ENCODE results near the gene CAMTA1. TPM values are rescaled to one million over a fixed set of nuclear protein-coding genes. Genes with fewer than 3 reads are reported as not detected.
A peak's percentile ranks its signal among the peaks of the same experiment; 100 is the strongest.
"Not testable (repeated sequence)": the region's sequence is repeated elsewhere in the genome, so short reads cannot be mapped to it uniquely, and the experiment has no call there.

Gene CAMTA1
- total RNA-seq, 1 donor from 2014 or later: 69.9 TPM

DNA sequence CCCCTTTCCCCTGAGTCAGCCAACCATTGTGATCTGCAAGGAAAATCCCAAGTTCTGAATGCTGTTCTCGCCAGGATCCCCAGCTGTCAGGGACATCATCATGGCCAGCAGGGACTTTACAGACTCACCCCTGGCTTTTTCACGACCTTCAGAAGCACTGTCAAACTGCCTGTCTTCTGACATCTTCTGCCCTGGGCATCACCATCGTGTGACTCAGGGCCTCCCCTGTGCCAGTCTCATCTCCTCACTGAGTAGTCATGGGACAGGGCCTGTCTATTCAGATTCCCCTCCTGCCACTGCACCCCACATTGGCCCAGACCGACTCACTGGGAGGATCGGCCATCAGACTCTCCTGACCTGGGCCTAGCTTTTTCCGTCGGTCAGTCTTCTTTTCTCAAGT, 913.4 kb downstream of the CAMTA1 start:
- Mint-ChIP-seq H3K9me3 (peaks cover 5% of the 10 kb centered on the region), H3K36me3 (ENCODE audit: low read depth) (no peaks in the 10 kb centered on the region), H3K4me3 (no peak overlapping the region), H3K27ac (no peak overlapping the region), H3K4me1 (no peaks in the 10 kb centered on the region), H3K27me3 (peaks cover 48% of the 10 kb centered on the region)
- intact Hi-C loops (cut with micrococcal nuclease): no loop called here
- DNase-seq: no peak

DNA sequence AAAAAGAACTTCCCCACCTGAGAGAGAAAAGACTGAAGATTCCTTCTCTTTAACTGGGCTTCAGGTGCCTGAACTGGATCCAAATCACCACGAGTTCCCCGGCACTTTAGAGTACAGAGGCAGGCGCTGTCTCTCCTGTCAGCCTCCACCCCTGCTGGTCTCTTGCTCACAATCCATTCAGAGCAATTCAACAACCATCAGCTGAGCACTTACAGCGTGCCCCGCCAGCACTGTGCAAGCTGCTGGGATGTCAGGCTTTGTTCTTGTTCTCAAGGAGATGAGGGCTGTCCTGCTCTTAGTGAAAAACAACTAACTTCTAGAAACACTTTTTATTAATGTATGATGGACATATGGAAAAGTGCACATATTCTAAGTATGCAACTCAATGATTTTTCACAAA, 917.1 kb downstream of the CAMTA1 start:
- intact Hi-C loops (cut with micrococcal nuclease): loop anchor here (5.0 kb wide), 1 partner anchor 35 kb away; no protein-coding TSS in a partner anchor
- H3K36me3 Mint-ChIP-seq (ENCODE audit: low read depth): no peaks in the 10 kb centered on the region
- DNase-seq: no peak
- no peak overlapping the region for H3K27ac Mint-ChIP-seq
- H3K4me3 Mint-ChIP-seq: no peak overlapping the region
- peaks cover 65% of the 10 kb centered on the region for H3K27me3 Mint-ChIP-seq
- peaks cover 4% of the 10 kb centered on the region for H3K4me1 Mint-ChIP-seq
- H3K9me3 Mint-ChIP-seq: no peaks in the 10 kb centered on the region

DNA sequence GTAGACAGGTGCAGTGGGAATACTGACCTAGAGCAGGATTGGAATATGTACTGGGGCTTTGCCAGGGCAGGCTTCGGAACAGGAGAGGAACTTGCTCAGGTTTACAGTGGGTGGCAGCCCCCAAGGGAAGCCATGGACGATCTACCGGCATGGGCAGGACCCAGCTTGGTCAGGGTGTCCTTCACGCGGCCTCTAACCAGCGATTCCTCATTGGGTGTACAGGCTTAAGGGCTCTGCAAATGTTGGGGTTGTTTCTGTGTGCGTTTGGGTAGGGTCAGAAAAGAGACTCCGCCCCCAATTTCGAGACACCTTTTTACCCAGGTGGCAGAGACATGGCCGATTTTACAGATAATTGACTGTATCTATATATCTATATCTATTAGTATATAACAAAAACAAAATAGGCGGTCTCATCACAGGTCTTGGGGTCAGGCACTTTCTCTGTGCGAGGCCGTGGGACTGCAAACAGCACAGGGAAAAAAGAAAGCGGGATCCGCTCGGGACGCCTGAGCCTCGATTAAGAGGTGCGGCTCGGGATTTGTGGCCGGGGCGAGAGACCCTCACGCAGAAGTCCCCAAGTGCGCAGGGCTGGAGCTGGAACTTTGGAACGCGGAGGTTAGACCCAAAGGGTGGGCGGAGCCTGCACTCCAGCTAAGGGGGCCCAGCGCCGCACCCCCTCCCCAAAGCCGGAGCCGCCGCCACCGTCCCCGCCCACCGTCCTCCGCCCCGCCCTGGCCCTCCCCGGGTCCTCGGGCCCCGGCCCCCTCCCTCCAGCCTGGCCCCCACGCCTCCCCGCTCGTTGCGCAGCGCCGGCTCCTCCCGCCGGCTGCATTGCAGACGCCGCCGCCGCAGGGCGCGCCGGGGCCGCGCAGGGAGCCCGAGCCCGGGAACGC, 918.3 kb downstream of the CAMTA1 start:
- H3K36me3 Mint-ChIP-seq (ENCODE audit: low read depth): no peaks in the 10 kb centered on the region
- intact Hi-C loops (cut with micrococcal nuclease): loop anchor here (5.0 kb wide), 1 partner anchor 36 kb away; no protein-coding TSS in a partner anchor
- peaks cover 4% of the 10 kb centered on the region for H3K4me1 Mint-ChIP-seq
- H3K27me3 Mint-ChIP-seq: peaks cover 70% of the 10 kb centered on the region
- DNase-seq: peak; percentile 63
- no peak overlapping the region for H3K27ac Mint-ChIP-seq
- H3K4me3 Mint-ChIP-seq: peak overlapping the region; percentile 54
- no peaks in the 10 kb centered on the region for H3K9me3 Mint-ChIP-seq

- H3K27ac Mint-ChIP-seq: no peak overlapping the region
Observed at GRCh38 chr1:7704214-7705047, 919.2 kb downstream of the CAMTA1 start.

GRCh38 chr1:7705048-7705907, 920.0 kb downstream of the CAMTA1 start:
- Mint-ChIP-seq H3K27ac (peak overlapping the region; percentile 62), H3K9me3 (no peaks in the 10 kb centered on the region), H3K4me1 (peaks cover 4% of the 10 kb centered on the region), H3K36me3 (ENCODE audit: low read depth) (no peaks in the 10 kb centered on the region), H3K4me3 (peak overlapping the region; percentile 81), H3K27me3 (peaks cover 68% of the 10 kb centered on the region)
- intact Hi-C loops (cut with micrococcal nuclease): no loop called here
- peak; percentile 71 for DNase-seq

More at GRCh38 chr1:7704214-7705047, 919.2 kb downstream of the CAMTA1 start:
- H3K27me3 Mint-ChIP-seq: peaks cover 70% of the 10 kb centered on the region
- H3K4me1 Mint-ChIP-seq: peaks cover 4% of the 10 kb centered on the region
- intact Hi-C loops (cut with micrococcal nuclease): loop anchor here (5.0 kb wide), 1 partner anchor 37 kb away; no protein-coding TSS in a partner anchor
- DNase-seq: peak; percentile 98
- no peaks in the 10 kb centered on the region for H3K9me3 Mint-ChIP-seq
- H3K4me3 Mint-ChIP-seq: peak overlapping the region; percentile 61
- no peaks in the 10 kb centered on the region for H3K36me3 Mint-ChIP-seq (ENCODE audit: low read depth)

GRCh38 chr1:7705908-7706216, 920.6 kb downstream of the CAMTA1 start:
- no peak for DNase-seq
- H3K4me3 Mint-ChIP-seq: peak overlapping the region; percentile 68
- intact Hi-C loops (cut with micrococcal nuclease): no loop called here
- H3K27ac Mint-ChIP-seq: no peak overlapping the region
- no peaks in the 10 kb centered on the region for H3K36me3 Mint-ChIP-seq (ENCODE audit: low read depth)
- H3K4me1 Mint-ChIP-seq: peaks cover 4% of the 10 kb centered on the region
- peaks cover 65% of the 10 kb centered on the region for H3K27me3 Mint-ChIP-seq
- H3K9me3 Mint-ChIP-seq: no peaks in the 10 kb centered on the region

- Mint-ChIP-seq H3K4me1 (peaks cover 4% of the 10 kb centered on the region), H3K9me3 (no peaks in the 10 kb centered on the region), H3K4me3 (no peak overlapping the region), H3K27ac (no peak overlapping the region), H3K27me3 (peaks cover 55% of the 10 kb centered on the region), H3K36me3 (ENCODE audit: low read depth) (no peaks in the 10 kb centered on the region)
- DNase-seq: no peak
- intact Hi-C loops (cut with micrococcal nuclease): no loop called here
Observed at GRCh38 chr1:7707527-7707926, 922.3 kb downstream of the CAMTA1 start.

GRCh38 chr1:7708065-7708464, 922.8 kb downstream of the CAMTA1 start:
- intact Hi-C loops (cut with micrococcal nuclease); H3K4me1 Mint-ChIP-seq; DNase-seq; H3K27ac Mint-ChIP-seq; H3K36me3 Mint-ChIP-seq (ENCODE audit: low read depth); H3K4me3 Mint-ChIP-seq; H3K9me3 Mint-ChIP-seq: not testable (repeated sequence)
- H3K27me3 Mint-ChIP-seq: peaks cover 55% of the 10 kb centered on the region

DNA sequence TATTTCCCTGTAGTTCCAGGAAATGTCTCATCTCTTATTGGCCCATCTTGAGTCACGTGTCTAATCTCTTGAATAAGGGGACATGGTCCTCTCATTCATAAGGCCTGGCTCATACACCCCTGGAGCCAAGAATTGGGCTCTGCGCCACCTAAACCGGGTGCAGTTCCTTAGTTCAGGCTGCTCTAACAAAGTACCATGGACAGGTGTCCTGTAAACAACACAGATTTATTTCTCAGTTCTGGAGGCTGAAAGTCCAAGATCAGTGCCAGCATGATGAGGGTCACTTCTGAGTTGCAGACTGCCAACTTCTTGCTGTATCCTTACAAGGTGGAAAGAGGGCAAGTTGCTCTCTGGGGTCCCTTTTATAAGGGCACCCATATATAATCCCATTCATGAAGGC, 925.6 kb downstream of the CAMTA1 start:
- Mint-ChIP-seq H3K27me3 (peaks cover 42% of the 10 kb centered on the region), H3K36me3 (ENCODE audit: low read depth) (no peaks in the 10 kb centered on the region), H3K27ac (no peak overlapping the region), H3K4me1 (peaks cover under 1% of the 10 kb centered on the region), H3K9me3 (no peaks in the 10 kb centered on the region), H3K4me3 (no peak overlapping the region)
- intact Hi-C loops (cut with micrococcal nuclease): no loop called here
- DNase-seq: no peak

DNA sequence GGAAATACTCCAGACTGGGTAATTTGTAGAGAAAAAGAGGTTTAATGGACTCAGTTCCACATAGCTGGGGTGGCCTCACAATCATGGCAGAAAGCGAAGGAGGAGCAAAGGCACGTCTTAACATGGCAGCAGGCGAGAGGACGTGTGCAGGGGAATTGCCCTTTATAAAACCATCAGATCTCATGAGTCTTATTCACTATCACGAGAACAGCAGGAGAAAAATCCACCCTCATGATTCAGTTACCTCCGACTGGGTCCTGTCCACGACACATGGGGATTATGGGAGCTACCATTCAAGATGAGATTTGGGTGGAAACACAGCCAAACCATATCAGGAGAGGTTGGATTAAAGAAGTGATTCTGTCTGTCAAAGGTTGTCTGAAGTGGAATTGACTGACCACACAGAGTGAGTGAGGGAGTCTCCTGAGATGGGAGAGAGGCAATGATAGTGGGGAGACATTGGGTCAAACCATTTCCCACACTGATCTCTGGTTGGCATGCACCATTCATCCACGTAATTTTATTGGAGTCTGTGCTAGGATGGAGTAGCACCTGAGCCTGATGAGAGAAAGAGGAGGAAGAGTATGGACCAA, 927.6 kb downstream of the CAMTA1 start:
- no peak for DNase-seq
- Mint-ChIP-seq H3K27ac (no peak overlapping the region), H3K9me3 (no peaks in the 10 kb centered on the region), H3K27me3 (peaks cover 28% of the 10 kb centered on the region), H3K4me3 (no peak overlapping the region), H3K4me1 (no peaks in the 10 kb centered on the region), H3K36me3 (ENCODE audit: low read depth) (no peaks in the 10 kb centered on the region)
- intact Hi-C loops (cut with micrococcal nuclease): no loop called here

DNA sequence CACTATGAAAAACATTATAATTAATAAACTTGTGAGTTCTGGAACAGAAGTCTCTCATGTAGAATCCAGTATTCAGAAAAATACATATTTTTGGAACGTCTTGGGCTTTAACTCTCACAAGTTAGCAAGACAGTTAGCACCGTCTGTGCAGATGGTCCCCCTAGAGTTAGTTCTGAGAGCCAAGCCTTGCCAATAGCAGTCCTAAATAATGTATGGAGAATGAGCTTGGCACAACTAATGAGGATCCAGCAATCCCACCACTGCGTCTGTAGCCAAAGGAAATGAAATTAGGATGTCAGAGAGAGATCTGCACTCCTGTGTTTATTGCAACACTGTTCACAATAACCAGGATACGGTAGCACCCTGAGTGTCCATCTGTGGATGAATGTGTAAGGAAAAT, 931.3 kb downstream of the CAMTA1 start:
- Mint-ChIP-seq H3K4me1 (no peaks in the 10 kb centered on the region), H3K27ac (no peak overlapping the region), H3K9me3 (no peaks in the 10 kb centered on the region), H3K4me3 (no peak overlapping the region), H3K27me3 (peaks cover 18% of the 10 kb centered on the region), H3K36me3 (ENCODE audit: low read depth) (no peaks in the 10 kb centered on the region)
- no peak for DNase-seq
- intact Hi-C loops (cut with micrococcal nuclease): no loop called here

DNA sequence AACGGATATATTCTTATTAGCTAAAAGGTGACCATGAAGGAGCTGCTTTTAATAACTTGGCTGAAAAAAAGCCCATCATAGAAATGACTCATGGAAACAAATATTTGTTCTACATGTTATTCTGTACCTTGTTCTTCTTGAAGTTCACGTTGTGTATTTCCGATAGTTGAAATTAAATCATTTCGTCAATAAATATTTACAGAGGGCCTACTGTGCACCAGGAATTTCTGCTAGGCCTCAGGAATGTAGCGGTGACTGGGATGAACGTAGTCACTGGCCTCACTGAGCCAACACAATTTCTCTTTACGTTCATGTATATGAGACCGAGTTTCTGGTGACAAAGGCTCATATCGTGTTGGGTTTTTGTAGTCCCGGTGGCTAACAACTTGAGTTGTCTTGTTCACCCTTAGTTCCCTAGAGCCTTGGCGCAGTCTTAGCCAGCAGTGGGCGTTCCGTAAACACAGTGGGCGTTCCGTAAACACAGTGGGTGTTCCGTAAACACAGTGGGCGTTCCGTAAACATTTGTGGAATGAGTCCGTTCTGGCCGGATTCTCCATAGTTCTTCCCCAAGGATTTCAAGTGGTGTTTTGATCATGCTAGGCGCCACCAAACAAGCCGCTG, 932.6 kb downstream of the CAMTA1 start:
- Mint-ChIP-seq H3K4me3 (no peak overlapping the region), H3K27ac (no peak overlapping the region), H3K27me3 (peaks cover 14% of the 10 kb centered on the region), H3K36me3 (ENCODE audit: low read depth) (no peaks in the 10 kb centered on the region), H3K9me3 (no peaks in the 10 kb centered on the region), H3K4me1 (no peaks in the 10 kb centered on the region)
- intact Hi-C loops (cut with micrococcal nuclease): no loop called here
- DNase-seq: no peak
